ENCODE data around the gene SMYD3. TPM values are rescaled to one million over a fixed set of nuclear protein-coding genes. Genes with fewer than 3 reads are reported as not detected.
"Not testable (repeated sequence)": the region's sequence is repeated elsewhere in the genome, so short reads cannot be mapped to it uniquely, and the experiment has no call there.

The SMYD3 gene
- total and polyA plus RNA-seq, 9 donors: 10.8 to 24.0 (median 13.7) TPM

DNA sequence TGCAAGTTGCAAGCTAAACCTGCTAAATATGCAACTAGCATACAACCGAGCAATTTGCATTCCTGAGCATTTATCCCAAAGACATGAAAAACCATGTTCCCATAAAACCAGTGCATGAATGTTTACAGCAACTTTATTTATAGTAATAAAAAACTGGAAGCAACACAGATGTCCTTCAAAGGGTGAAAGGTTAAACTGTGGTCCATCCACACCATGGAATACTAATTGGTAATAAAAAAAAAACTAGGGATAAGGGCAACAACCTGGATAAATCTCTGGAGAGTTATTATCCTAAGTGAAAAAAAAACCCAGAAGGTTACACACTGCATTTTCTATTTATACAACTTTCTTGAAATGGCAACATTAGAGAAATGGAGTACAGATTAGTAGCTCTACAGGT, 474.1 kb downstream of the SMYD3 start:
- DNase-seq: no peak
- Histone ChIP-seq H3K27me3 (no peaks in the 10 kb centered on the region), H3K36me3 (no peaks in the 10 kb centered on the region), H3K4me1 (ENCODE audit: insufficient read depth) (peaks cover 4% of the 10 kb centered on the region), H3K27ac (no peak overlapping the region), H3K4me3 (no peak overlapping the region), H3K9me3 (no peaks in the 10 kb centered on the region)
- intact Hi-C loops (cut with DNase I): no loop called here
- no peak for TF ChIP-seq POLR2A (IDR thresholded peaks at IDR 0.05)
- TF ChIP-seq, protein P1, sequence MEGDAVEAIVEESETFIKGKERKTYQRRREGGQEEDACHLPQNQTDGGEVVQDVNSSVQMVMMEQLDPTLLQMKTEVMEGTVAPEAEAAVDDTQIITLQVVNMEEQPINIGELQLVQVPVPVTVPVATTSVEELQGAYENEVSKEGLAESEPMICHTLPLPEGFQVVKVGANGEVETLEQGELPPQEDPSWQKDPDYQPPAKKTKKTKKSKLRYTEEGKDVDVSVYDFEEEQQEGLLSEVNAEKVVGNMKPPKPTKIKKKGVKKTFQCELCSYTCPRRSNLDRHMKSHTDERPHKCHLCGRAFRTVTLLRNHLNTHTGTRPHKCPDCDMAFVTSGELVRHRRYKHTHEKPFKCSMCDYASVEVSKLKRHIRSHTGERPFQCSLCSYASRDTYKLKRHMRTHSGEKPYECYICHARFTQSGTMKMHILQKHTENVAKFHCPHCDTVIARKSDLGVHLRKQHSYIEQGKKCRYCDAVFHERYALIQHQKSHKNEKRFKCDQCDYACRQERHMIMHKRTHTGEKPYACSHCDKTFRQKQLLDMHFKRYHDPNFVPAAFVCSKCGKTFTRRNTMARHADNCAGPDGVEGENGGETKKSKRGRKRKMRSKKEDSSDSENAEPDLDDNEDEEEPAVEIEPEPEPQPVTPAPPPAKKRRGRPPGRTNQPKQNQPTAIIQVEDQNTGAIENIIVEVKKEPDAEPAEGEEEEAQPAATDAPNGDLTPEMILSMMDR (IDR thresholded peaks at IDR 0.05): no peak
- no peak for TF ChIP-seq EP300 (IDR thresholded peaks at IDR 0.05)
- 29 to 35% (median 35%) methylated on average over 1 of the region's 1 CpG for WGBS, 3 donors

DNA sequence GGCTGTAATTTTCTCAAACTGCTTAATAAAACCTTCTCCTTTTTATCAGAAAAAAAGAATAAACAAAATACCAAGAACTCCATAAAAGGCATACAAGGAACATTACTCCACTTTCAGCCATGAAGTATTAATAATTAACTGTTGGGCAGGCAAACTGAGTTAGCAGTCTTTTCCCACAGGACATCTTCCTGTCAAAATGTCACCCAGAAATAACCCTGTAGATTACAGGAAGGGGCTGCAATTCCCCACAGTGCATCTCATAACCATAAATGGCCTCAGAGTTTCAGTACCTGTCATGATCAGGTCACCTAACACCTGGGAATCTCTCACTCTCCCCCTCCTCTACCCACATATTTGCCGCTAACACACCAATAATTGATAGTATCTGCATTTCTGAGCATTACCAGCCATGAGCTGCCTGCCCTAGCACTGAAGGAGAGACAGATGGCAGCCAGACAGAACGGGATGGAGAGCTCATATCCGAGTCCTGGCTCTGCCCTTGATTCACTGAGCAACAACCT, 475.0 kb downstream of the SMYD3 start:
- no peaks in the 10 kb centered on the region for H3K36me3 ChIP-seq
- no peak for DNase-seq
- 35 to 51% (median 40%) methylated on average over 3 of the region's 3 CpGs for WGBS, 3 donors
- H3K27me3 ChIP-seq: no peaks in the 10 kb centered on the region
- TF ChIP-seq EP300 (IDR thresholded peaks at IDR 0.05) (no peak), POLR2A (IDR thresholded peaks at IDR 0.05) (no peak)
- TF ChIP-seq, protein P1 (IDR thresholded peaks at IDR 0.05): no peak
- no peaks in the 10 kb centered on the region for H3K9me3 ChIP-seq
- H3K27ac ChIP-seq: no peak overlapping the region
- H3K4me1 ChIP-seq (ENCODE audit: insufficient read depth): peaks cover 4% of the 10 kb centered on the region
- intact Hi-C loops (cut with DNase I): no loop called here
- no peak overlapping the region for H3K4me3 ChIP-seq

DNA sequence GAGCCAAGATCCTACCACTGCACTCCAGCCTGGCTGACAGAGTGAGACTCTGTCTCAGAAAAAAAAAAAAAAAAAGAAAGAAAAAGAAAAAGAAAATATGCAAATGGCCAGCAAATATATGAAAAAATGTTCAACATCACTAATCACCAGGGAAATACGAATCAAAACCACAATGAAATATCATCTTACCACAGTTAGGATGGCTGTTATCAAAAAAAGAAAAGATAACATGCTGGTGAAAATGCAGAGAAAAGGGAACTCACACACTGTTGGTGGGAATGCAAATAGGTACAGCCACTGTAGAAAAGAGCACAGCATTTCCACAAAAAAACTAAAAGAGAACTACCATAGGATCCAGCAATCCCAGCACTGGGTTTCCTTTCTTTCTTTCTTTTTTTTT, 477.5 kb downstream of the SMYD3 start:
- Histone ChIP-seq H3K4me3 (no peak overlapping the region), H3K27ac (no peak overlapping the region), H3K36me3 (no peaks in the 10 kb centered on the region), H3K9me3 (no peaks in the 10 kb centered on the region), H3K27me3 (no peaks in the 10 kb centered on the region), H3K4me1 (ENCODE audit: insufficient read depth) (peaks cover 4% of the 10 kb centered on the region)
- DNase-seq: no peak
- TF ChIP-seq, protein P1 (IDR thresholded peaks at IDR 0.05): no peak
- TF ChIP-seq EP300 (IDR thresholded peaks at IDR 0.05) (no peak), POLR2A (IDR thresholded peaks at IDR 0.05) (no peak)
- 43 to 56% (median 44%) methylated on average over 1 of the region's 1 CpG for WGBS, 3 donors
- intact Hi-C loops (cut with DNase I): no loop called here

DNA sequence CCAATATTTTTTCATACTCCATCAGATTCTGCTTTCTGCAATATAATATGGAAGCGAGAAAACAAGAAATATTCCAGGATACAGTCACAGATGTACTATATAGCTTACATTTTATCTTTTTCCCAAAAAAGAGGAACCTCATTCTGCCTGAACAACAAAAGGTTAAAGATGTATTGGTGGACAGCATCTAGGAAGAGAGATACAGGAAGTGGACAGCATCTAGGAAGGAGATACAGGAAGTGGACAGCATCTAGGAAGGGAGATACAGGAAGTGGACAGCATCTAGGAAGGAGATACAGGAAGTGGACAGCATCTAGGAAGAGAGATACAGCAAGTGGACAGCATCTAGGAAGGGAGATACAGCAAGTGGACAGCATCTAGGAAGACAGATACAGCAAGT, 483.0 kb downstream of the SMYD3 start:
- H3K27me3 ChIP-seq; H3K27ac ChIP-seq; H3K36me3 ChIP-seq; DNase-seq; H3K4me3 ChIP-seq; H3K4me1 ChIP-seq (ENCODE audit: insufficient read depth); intact Hi-C loops (cut with DNase I); H3K9me3 ChIP-seq: not testable (repeated sequence)
- WGBS, 3 donors: 97 to 100% (median 98%) methylated on average over 1 of the region's 1 CpG

DNA sequence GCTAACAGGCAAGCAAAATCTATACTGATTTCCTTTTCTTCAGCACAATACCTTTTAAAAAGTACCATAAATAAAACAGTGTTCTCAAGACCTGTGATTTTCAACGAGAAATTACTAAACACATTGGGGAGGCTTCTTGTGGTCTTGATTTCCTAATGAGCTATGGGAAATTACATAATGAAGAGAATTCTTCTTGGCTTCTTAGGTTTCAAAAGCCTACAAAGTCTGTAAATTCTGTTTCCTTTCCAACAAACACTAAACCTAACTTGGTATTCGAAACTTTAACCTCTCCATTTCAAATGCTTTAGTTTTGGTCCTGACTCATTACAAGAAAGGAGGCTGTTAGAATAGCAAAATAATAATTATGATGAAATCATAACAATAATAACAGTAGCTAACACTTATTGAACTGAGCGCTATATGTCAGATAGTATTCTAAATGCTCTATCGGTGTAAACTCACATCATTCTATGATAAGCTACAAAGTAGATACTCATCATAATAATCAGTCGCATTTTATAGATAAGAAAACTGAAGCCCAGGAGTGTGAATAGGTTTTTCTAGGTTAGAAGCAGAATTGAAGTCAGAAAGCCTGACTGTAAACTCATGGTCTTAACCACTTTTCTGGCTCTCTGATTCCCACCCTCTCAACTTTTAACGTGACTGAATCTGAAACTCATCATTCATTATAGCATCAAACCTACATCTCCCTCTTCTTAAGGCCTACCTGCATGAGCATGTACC, 486.7 kb downstream of the SMYD3 start:
- TF ChIP-seq EP300 (IDR thresholded peaks at IDR 0.05) (no peak), POLR2A (IDR thresholded peaks at IDR 0.05) (no peak)
- TF ChIP-seq, protein P1 (IDR thresholded peaks at IDR 0.05): no peak
- 67 to 77% (median 76%) methylated on average over 6 of the region's 6 CpGs for WGBS, 3 donors
- no peak overlapping the region for H3K4me3 ChIP-seq
- H3K4me1 ChIP-seq (ENCODE audit: insufficient read depth): no peaks in the 10 kb centered on the region
- DNase-seq: no peak
- intact Hi-C loops (cut with DNase I): no loop called here
- no peaks in the 10 kb centered on the region for H3K27me3 ChIP-seq
- no peaks in the 10 kb centered on the region for H3K9me3 ChIP-seq
- H3K27ac ChIP-seq: no peak overlapping the region
- H3K36me3 ChIP-seq: no peaks in the 10 kb centered on the region
